PFSK-1 (cell line): ENCODE results near the gene EEF1AKMT4.

Experiments
- FOXP2 ChIP-seq: optimal IDR thresholded peaks from 2 replicates; pipeline ENCODE3; 2011; ENCODE audit warnings: borderline replicate concordance, control low read depth, inconsistent platforms; ENCODE audit not compliant: insufficient read depth; ENCODE audit errors: extremely low read length, extremely low read depth
- POLR2AphosphoS5 ChIP-seq: IDR thresholded peaks from 2 replicates; pipeline ENCODE4 v1.6.1; 2012; ENCODE audit warnings: low read depth, mild to moderate bottlenecking, control low read depth, low read length, moderate library complexity
- SIN3A ChIP-seq: IDR thresholded peaks from 2 replicates; pipeline ENCODE4 v1.6.1; 2012; ENCODE audit warnings: mild to moderate bottlenecking, low read length, moderate library complexity, borderline replicate concordance; ENCODE audit not compliant: insufficient read depth
- TAF1 ChIP-seq: IDR thresholded peaks from 2 replicates; pipeline ENCODE4 v1.6.1; 2012; ENCODE audit warnings: low read length, control low read depth, borderline replicate concordance; ENCODE audit not compliant: insufficient read depth
- TF ChIP-seq, protein P1 (sequence below), 2 experiments: IDR thresholded peaks; 2 replicates each; pipeline versions ENCODE4 v1.6.1 to v1.8.0; 2011 to 2012; ENCODE audit warnings: low read depth in 2 of 2, low read length in 2 of 2, control low read depth in 1 of 2, inconsistent platforms in 1 of 2, mild to moderate bottlenecking in 1 of 2, moderate library complexity in 1 of 2; ENCODE audit not compliant: insufficient read depth in 1 of 2

DNA sequence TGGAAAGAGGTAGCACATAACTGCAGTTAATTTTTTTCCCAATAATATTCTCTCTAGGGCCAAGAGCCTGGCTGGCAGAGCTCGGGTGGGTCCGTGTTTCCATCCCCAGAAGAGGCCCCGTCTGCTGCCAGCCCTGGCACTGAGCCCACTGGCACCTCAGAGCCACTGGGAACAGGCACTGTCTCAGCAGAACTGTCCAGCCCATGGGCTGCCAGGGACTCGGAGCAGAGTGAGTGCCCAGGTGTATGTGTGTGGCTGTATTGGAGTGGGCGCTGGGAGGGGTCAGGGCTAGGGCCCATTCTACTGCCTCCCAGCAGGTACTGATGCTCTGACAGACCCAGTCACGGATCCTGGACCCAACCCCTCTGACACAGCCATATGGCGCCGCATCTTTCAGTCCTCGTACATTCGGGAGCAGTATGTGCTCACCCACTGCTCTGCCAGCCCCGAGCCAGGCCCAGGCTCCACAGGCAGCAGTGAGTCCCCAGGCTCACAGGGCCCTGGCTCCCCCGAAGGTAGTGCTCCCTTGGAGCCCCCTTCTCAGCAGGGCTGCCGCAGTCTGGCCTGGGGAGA is 11.1 kb upstream of the EEF1AKMT4 start:
- TF ChIP-seq POLR2AphosphoS5: no peak
- TF ChIP-seq, protein P1, sequence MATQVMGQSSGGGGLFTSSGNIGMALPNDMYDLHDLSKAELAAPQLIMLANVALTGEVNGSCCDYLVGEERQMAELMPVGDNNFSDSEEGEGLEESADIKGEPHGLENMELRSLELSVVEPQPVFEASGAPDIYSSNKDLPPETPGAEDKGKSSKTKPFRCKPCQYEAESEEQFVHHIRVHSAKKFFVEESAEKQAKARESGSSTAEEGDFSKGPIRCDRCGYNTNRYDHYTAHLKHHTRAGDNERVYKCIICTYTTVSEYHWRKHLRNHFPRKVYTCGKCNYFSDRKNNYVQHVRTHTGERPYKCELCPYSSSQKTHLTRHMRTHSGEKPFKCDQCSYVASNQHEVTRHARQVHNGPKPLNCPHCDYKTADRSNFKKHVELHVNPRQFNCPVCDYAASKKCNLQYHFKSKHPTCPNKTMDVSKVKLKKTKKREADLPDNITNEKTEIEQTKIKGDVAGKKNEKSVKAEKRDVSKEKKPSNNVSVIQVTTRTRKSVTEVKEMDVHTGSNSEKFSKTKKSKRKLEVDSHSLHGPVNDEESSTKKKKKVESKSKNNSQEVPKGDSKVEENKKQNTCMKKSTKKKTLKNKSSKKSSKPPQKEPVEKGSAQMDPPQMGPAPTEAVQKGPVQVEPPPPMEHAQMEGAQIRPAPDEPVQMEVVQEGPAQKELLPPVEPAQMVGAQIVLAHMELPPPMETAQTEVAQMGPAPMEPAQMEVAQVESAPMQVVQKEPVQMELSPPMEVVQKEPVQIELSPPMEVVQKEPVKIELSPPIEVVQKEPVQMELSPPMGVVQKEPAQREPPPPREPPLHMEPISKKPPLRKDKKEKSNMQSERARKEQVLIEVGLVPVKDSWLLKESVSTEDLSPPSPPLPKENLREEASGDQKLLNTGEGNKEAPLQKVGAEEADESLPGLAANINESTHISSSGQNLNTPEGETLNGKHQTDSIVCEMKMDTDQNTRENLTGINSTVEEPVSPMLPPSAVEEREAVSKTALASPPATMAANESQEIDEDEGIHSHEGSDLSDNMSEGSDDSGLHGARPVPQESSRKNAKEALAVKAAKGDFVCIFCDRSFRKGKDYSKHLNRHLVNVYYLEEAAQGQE (IDR thresholded peaks at IDR 0.05; ENCODE audit: insufficient read depth in 1 of 2, low read depth in 2 of 2, low read length in 2 of 2): no peak
- no peak for TF ChIP-seq SIN3A
- TF ChIP-seq TAF1: no peak
- no peak for TF ChIP-seq FOXP2
